GM23248 (cell line): ENCODE data around the gene CAMKMT. TPM values are rescaled to one million over a fixed set of nuclear protein-coding genes. Genes with fewer than 3 reads are reported as not detected.

Experiments
- DNase-seq: peaks from one replicate; pipeline ENCODE4 v3.0.0-alpha.2; 2015
- H2AFZ ChIP-seq: fragments of 200-600 bp; sonication (generic); 2 replicates; pipeline ENCODE4 v1.6.1; 2016; ENCODE audit warnings: antibody characterized with exemption
- H3F3A ChIP-seq: fragments of 200-600 bp; sonication (generic); 2 replicates; pipeline ENCODE4 v1.6.1; 2016; ENCODE audit warnings: mild to moderate bottlenecking, antibody characterized with exemption, mixed run types; ENCODE audit not compliant: insufficient read depth
- H3K27ac ChIP-seq: fragments of 200-600 bp; sonication (generic); 2 replicates; pipeline ENCODE4 v1.5.1; 2016; ENCODE audit warnings: mild to moderate bottlenecking
- H3K27me3 ChIP-seq: fragments of 200-600 bp; sonication (generic); replicated peaks from 2 replicates; pipeline ENCODE4 v1.6.1; 2016; ENCODE audit warnings: mild to moderate bottlenecking; ENCODE audit not compliant: insufficient read depth
- H3K36me3 ChIP-seq: fragments of 200-600 bp; sonication (generic); 2 replicates; pipeline ENCODE4 v1.6.1; 2016; ENCODE audit warnings: low read depth, mild to moderate bottlenecking
- H3K4me1 ChIP-seq: fragments of 200-600 bp; sonication (generic); 2 replicates; pipeline ENCODE4 v1.6.1; 2016; ENCODE audit warnings: mild to moderate bottlenecking; ENCODE audit not compliant: insufficient read depth
- H3K4me2 ChIP-seq: fragments of 200-600 bp; sonication (generic); one replicate; pipeline ENCODE4 v1.6.1; 2016; ENCODE audit warnings: mild to moderate bottlenecking; ENCODE audit not compliant: unreplicated experiment
- H3K4me3 ChIP-seq: fragments of 200-600 bp; sonication (generic); 2 replicates; pipeline ENCODE4 v1.5.1; 2016; ENCODE audit warnings: mild to moderate bottlenecking
- H3K79me2 ChIP-seq: fragments of 200-600 bp; sonication (generic); 2 replicates; pipeline ENCODE4 v1.6.1; 2016; ENCODE audit warnings: mild to moderate bottlenecking; ENCODE audit not compliant: insufficient read depth
- H3K9ac ChIP-seq: fragments of 200-600 bp; sonication (generic); 2 replicates; pipeline ENCODE4 v1.6.1; 2016; ENCODE audit warnings: mild to moderate bottlenecking
- H3K9me2 ChIP-seq: fragments of 200-600 bp; sonication (generic); 2 replicates; pipeline ENCODE4 v1.6.1; 2016; ENCODE audit warnings: mixed run types, mild to moderate bottlenecking, moderate library complexity; ENCODE audit not compliant: insufficient read depth
- H3K9me3 ChIP-seq: fragments of 200-600 bp; sonication (generic); one replicate; pipeline ENCODE4 v1.6.1; 2017; ENCODE audit warnings: low read depth
- H4K20me1 ChIP-seq: fragments of 200-600 bp; sonication (generic); 2 replicates; pipeline ENCODE4 v1.6.0; 2016; ENCODE audit not compliant: insufficient read depth
- EZH2 ChIP-seq: fragments of 200-600 bp; sonication (generic); IDR thresholded peaks from 2 replicates; pipeline ENCODE4 v1.6.1; 2018; ENCODE audit warnings: antibody characterized with exemption, mild to moderate bottlenecking; ENCODE audit not compliant: insufficient read depth, poor library complexity, severe bottlenecking
- EZH2phosphoT487 ChIP-seq: fragments of 200-600 bp; sonication (generic); IDR thresholded peaks from 2 replicates; pipeline ENCODE4 v1.6.1; 2018; ENCODE audit warnings: antibody characterized with exemption, moderate library complexity, mild to moderate bottlenecking, low read depth; ENCODE audit not compliant: insufficient read depth
- WGBS, 2 experiments: methylation state at CpG; one replicate each; pipeline ENCODE4 v1.1.6; 2015 to 2017; ENCODE audit warnings: low lambda C conversion rate in 2 of 2, low coverage in 1 of 2; ENCODE audit errors: missing lambda C conversion rate in 2 of 2; 5-methylcytosine and 5-hydroxymethylcytosine counted together
- in situ Hi-C: fragments of 300-500 bp; cut with MboI; formaldehyde crosslinking; loops from 2 replicates; pipeline ENCODE4 v1.15.0; 2020
- polyA plus RNA-seq: library from polyadenylated mRNA; unstranded; fragments of >200 nt; fragmentation: Nextera tagmentation; extraction: Ambion mirVana; gene quantifications from 2 replicates; pipeline ENCODE4 v1.2.1, GENCODE V29; 2016
- total RNA-seq: library from RNA; depleted of rRNA; stranded (reverse); fragments of >200 nt; shearing (Covaris generic); gene quantifications from 2 replicates; pipeline ENCODE4 v1.2.3, GENCODE V29; 2014

CAMKMT gene
- total and polyA plus RNA-seq, 2 experiments from 2014 or later = 3.1 to 6.9 TPM

DNA sequence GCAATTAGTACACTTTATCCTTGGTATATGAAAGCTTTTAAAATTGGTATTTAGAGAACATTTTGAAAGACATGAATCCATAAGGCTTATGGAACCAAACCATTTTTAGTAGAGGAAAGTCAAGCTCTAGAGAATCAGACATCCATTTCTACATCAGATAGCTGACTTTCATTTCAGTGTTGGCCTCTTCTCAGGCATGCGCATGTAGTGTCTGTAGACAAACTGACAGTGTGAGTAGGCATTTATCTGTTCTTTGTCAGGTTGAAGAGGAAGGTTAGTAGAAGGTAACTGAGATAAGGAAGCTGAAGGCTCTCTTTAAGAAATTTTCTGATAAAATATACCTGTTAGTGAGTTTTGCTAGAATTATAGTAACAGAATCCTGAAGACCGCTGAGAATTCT, 357.8 kb downstream of the CAMKMT start:
- TF ChIP-seq EZH2 = no peak
- TF ChIP-seq EZH2phosphoT487 = no peak

DNA sequence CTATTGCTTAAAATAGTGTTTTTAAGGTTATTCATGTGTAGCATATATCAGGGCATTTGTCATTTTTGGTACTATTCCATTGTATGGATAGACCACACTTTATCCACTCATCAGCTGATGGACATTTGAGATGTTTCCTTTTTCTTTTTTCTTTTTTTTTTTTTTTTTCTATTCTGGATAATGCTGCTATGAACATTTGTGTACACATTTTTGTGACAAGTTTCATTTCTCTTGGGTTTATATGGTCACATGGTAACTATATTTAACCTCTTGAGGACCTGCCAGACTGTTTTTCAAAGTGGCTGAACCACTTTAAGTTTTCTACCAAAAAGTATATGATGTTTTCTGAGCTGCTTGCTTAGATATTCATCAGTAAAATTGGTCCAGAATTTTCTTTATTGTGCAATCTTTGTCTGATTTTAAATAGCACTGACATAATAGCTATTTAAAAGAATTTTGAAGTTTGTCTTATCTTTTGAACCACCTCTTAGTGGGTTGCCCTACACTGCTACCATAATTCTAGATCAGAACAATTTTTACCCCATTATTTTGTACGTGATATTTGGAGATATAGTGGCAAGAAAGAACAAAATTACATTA, 360.4 kb downstream of the CAMKMT start:
- WGBS, 2 experiments = 59 to 60% methylated on average over 1 of the region's 1 CpG
- Histone ChIP-seq H3K9ac (no peak overlapping the region), H3K9me2 (no peaks in the 10 kb centered on the region), H3K9me3 (no peaks in the 10 kb centered on the region), H3K79me2 (no peaks in the 10 kb centered on the region), H3K27me3 (0 out of 2 replicates have a peak, but pooled peaks cover 1% of the 10 kb centered on the region), H3K36me3 (no peaks in the 10 kb centered on the region), H2AFZ (no peak overlapping the region), H3K4me3 (no peak overlapping the region), H3K4me2 (no peak overlapping the region), H3K27ac (no peak overlapping the region), H3F3A (no peaks in the 10 kb centered on the region), H3K4me1 (peaks cover 6% of the 10 kb centered on the region; the same call in 1 of the 2 replicates), H4K20me1 (no peaks in the 10 kb centered on the region)
- in situ Hi-C loops = loop anchor here (25.0 kb wide), 2 partner anchors 235 to 685 kb away; no protein-coding TSS in a partner anchor
- TF ChIP-seq EZH2phosphoT487 (no peak), EZH2 (no peak)
- DNase-seq = peak; percentile 6

More for the DNA sequence above, 357.8 kb downstream of the CAMKMT start:
- peaks cover 21% of the 10 kb centered on the region for H3K4me1 ChIP-seq
- H3K9me2 ChIP-seq = no peaks in the 10 kb centered on the region
- H3K27ac ChIP-seq = no peak overlapping the region
- in situ Hi-C loops = loop anchor here (25.0 kb wide), 2 partner anchors 232 to 682 kb away; no protein-coding TSS in a partner anchor
- 94% methylated on average over 2 of the region's 2 CpGs for WGBS, 2 experiments
- no peak overlapping the region for H2AFZ ChIP-seq
- H3K27me3 ChIP-seq = 0 out of 2 replicates have a peak, but pooled peaks cover 4% of the 10 kb centered on the region
- peaks cover 15% of the 10 kb centered on the region for H3F3A ChIP-seq
- no peak overlapping the region for H3K4me2 ChIP-seq
- H3K4me3 ChIP-seq = no peak overlapping the region
- no peaks in the 10 kb centered on the region for H3K9me3 ChIP-seq
- no peaks in the 10 kb centered on the region for H4K20me1 ChIP-seq
- no peaks in the 10 kb centered on the region for H3K36me3 ChIP-seq
- no peak for DNase-seq
- H3K9ac ChIP-seq = no peak overlapping the region
- no peaks in the 10 kb centered on the region for H3K79me2 ChIP-seq

DNA sequence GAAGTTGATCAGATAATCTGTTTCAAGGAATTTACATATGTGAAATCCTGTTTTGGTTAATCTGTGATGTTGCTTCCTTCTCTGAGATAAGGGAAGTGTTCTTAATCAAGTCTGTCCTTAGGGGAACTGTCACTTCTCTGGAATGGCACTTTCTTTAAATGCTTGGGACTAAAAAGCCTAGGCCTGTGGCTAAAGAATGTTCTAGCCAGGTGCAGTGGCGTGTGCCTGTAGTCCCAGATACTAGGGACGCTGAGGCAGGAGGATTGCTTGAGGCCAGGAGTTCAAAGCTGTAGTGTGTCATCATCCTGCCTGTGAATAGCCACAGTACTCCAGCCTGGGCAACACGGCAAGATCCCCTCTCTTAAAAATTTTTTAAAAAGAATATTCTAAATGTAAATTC, 362.2 kb downstream of the CAMKMT start:
- 89 to 94% methylated on average over 3 of the region's 3 CpGs for WGBS, 2 experiments

DNA sequence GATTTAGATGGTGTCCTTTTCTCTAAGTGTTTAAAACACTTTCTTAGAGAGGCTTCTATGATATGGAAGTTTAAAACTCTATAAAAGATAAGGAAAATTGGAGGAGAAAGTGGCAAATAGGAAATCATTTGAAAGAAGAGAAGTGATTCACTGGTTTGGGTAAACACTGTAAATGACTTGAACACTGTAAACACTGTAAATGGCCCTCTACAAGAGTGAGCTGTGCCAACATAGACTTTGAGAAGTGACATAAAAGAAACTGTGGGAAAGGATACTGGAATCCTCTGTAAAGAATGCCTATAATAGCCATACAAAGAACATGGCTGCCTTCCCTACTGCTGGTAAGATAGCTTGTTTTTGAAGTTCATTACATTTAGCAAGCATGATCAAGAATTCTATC, 368.8 kb downstream of the CAMKMT start:
- Histone ChIP-seq H3F3A (no peaks in the 10 kb centered on the region), H3K9me2 (no peaks in the 10 kb centered on the region), H3K79me2 (no peaks in the 10 kb centered on the region), H4K20me1 (no peaks in the 10 kb centered on the region), H3K4me2 (no peak overlapping the region), H3K36me3 (no peaks in the 10 kb centered on the region), H2AFZ (no peak overlapping the region), H3K4me1 (no peaks in the 10 kb centered on the region), H3K4me3 (no peak overlapping the region), H3K9ac (no peak overlapping the region), H3K27me3 (0 out of 2 replicates have a peak, but pooled peaks cover 5% of the 10 kb centered on the region), H3K27ac (no peak overlapping the region), H3K9me3 (no peaks in the 10 kb centered on the region)
- DNase-seq = no peak
- TF ChIP-seq EZH2phosphoT487 (no peak), EZH2 (no peak)
- in situ Hi-C loops = no loop called here

More for the DNA sequence above, 362.2 kb downstream of the CAMKMT start:
- no peaks in the 10 kb centered on the region for H3K79me2 ChIP-seq
- H3F3A ChIP-seq = no peaks in the 10 kb centered on the region
- H3K27ac ChIP-seq = no peak overlapping the region
- no peak overlapping the region for H3K4me2 ChIP-seq
- in situ Hi-C loops = loop anchor here (25.0 kb wide), 2 partner anchors 237 to 687 kb away; no protein-coding TSS in a partner anchor
- H3K4me3 ChIP-seq = no peak overlapping the region
- H3K9ac ChIP-seq = no peak overlapping the region
- H3K36me3 ChIP-seq = no peaks in the 10 kb centered on the region
- no peaks in the 10 kb centered on the region for H3K9me2 ChIP-seq
- no peak for DNase-seq
- peaks cover 6% of the 10 kb centered on the region; the same call in 1 of the 2 replicates for H3K4me1 ChIP-seq
- TF ChIP-seq EZH2 (no peak), EZH2phosphoT487 (no peak)
- H3K9me3 ChIP-seq = no peaks in the 10 kb centered on the region
- 0 out of 2 replicates have a peak, but pooled peaks cover 5% of the 10 kb centered on the region for H3K27me3 ChIP-seq
- no peak overlapping the region for H2AFZ ChIP-seq
- no peaks in the 10 kb centered on the region for H4K20me1 ChIP-seq

DNA sequence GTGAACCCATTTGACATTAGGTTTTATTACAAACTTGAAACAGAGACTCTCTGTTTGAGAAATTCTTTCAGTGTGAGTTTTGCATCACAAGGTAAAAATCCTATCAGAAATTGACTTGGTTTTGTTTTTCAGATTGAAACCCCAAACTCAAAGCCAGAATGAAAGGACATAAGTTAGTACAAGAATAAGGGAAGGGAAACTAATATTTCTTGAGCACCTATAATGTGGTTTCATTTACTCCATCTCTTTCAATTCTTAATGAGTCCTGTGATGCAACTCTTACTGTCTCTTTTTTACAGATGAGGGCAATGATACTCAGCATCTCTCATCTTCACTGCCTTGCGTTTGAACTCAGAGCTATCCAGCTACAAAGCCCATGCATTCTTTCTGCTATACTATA, 369.8 kb downstream of the CAMKMT start:
- Histone ChIP-seq H3F3A (no peaks in the 10 kb centered on the region), H3K4me2 (no peak overlapping the region), H3K9me2 (no peaks in the 10 kb centered on the region), H3K36me3 (no peaks in the 10 kb centered on the region), H3K9me3 (no peaks in the 10 kb centered on the region), H3K27me3 (0 out of 2 replicates have a peak, but pooled peaks cover 5% of the 10 kb centered on the region), H3K79me2 (no peaks in the 10 kb centered on the region), H2AFZ (no peak overlapping the region), H3K9ac (no peak overlapping the region), H4K20me1 (no peaks in the 10 kb centered on the region), H3K4me1 (no peaks in the 10 kb centered on the region), H3K27ac (no peak overlapping the region), H3K4me3 (no peak overlapping the region)
- DNase-seq = no peak
- TF ChIP-seq EZH2 = no peak
- no peak for TF ChIP-seq EZH2phosphoT487
- in situ Hi-C loops = no loop called here
- WGBS, 2 experiments = 93 to 95% methylated on average over 1 of the region's 1 CpG
